Measurements from ENCODE around the gene C10orf105.

The C10orf105 gene

DNA sequence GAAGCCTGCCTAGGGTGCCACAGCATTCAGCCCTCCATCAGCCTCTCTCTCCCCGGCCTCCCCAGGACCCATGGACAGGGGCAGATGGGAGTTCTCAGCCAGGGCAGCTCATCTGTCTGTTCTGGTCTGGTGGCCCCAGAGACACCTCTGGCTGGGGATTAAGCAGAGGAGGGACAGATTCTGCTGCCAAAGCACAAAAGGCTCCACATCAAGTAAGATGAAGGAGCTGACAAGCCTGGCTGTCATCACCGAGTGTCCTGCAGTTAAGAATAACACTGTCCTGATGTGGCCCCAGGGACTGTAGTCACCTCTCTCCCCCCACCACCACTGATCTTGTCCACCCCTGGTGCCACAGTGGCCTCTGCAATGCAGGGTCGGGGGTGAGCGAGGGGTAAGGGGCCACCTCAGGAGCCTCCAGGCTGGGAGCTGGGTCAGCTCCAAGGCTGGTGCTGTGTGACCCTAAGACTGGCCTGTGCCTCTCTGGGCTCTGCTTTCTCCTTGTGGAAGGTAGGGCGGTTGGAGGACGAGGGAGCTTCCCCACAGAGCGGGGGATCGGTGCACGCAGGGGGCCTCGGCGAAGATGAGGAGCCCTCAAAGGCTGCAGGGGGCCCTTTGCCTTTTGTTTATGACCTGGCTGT is 18.7 kb downstream of the C10orf105 start:
- TF ChIP-seq, protein P1, sequence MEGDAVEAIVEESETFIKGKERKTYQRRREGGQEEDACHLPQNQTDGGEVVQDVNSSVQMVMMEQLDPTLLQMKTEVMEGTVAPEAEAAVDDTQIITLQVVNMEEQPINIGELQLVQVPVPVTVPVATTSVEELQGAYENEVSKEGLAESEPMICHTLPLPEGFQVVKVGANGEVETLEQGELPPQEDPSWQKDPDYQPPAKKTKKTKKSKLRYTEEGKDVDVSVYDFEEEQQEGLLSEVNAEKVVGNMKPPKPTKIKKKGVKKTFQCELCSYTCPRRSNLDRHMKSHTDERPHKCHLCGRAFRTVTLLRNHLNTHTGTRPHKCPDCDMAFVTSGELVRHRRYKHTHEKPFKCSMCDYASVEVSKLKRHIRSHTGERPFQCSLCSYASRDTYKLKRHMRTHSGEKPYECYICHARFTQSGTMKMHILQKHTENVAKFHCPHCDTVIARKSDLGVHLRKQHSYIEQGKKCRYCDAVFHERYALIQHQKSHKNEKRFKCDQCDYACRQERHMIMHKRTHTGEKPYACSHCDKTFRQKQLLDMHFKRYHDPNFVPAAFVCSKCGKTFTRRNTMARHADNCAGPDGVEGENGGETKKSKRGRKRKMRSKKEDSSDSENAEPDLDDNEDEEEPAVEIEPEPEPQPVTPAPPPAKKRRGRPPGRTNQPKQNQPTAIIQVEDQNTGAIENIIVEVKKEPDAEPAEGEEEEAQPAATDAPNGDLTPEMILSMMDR (IDR thresholded peaks at IDR 0.05), result no peak
- H3K9me3 Mint-ChIP-seq, result no peaks in the 10 kb centered on the region
- no peak for DNase-seq
- peaks cover 10% of the 10 kb centered on the region for H3K27me3 Mint-ChIP-seq (ENCODE audit: low read depth, poor library complexity)
- H3K27ac Mint-ChIP-seq, result no peak overlapping the region
- H3K4me1 Mint-ChIP-seq, result peaks cover 23% of the 10 kb centered on the region
- no peak overlapping the region for H3K4me3 Mint-ChIP-seq
- H3K36me3 Mint-ChIP-seq (ENCODE audit: low read depth), result no peaks in the 10 kb centered on the region

DNA sequence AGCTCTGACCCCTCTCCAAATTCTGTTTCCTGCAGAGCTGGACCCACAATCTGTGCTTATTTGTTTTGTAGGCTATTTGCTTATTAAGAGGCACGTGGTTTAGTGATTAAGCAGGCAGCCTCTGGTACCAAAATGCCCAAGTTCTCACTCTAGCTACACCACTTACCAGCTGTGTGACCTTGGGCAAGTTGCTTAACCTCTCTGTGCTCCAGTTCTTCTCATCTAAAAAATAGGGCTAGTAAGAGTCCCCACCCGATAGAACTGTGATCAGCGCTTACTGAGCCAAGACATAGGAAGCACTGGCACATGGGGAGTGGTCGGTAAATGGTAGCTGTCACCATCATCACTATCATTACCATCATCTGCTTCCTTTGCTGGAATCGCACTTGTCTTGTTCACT is 20.8 kb downstream of the C10orf105 start:
- TF ChIP-seq, protein P1 (IDR thresholded peaks at IDR 0.05), result no peak
- H3K36me3 Mint-ChIP-seq (ENCODE audit: low read depth), result no peaks in the 10 kb centered on the region
- H3K27me3 Mint-ChIP-seq (ENCODE audit: low read depth, poor library complexity), result peaks cover 11% of the 10 kb centered on the region
- no peaks in the 10 kb centered on the region for H3K9me3 Mint-ChIP-seq
- H3K27ac Mint-ChIP-seq, result no peak overlapping the region
- no peak overlapping the region for H3K4me3 Mint-ChIP-seq
- H3K4me1 Mint-ChIP-seq, result peaks cover 28% of the 10 kb centered on the region
- no peak for DNase-seq

DNA sequence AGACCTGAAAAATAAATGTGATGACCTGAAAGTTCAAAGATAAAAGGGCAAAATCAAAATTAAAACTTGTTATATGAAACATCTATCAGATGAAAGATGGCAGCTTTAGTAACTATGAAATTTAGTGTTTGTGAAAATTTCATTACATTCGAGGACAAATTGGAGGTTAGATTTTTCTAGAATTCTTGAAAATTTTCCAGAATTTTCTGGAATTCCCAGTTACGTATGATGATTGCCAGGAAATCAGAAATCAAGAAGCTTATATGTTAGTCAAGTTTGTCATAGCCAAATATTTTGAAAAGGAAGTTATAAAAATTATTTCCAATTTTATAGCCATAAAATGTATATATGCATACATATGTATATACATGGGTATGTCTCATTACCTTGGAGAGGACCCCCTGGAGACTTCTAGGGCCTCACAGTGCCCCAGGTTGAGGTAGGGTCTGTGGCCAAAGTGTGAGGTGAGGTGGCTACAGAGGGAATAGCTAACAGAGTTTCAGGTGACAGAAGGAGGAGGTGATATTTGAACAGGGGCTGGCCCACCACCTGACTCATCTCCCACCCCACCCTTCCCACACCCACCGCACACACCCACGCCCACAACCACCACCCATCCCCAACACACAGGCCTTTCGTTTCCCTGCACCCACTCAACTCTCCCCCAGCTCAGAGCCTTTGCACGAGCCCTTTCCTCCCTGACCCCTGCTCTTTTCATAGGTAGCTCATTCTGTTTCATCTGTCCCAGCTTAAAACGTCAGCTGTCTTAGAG is 21.5 kb downstream of the C10orf105 start:
- TF ChIP-seq, protein P1 (IDR thresholded peaks at IDR 0.05), result no peak
- no peak overlapping the region for H3K4me3 Mint-ChIP-seq
- DNase-seq, result no peak
- no peak overlapping the region for H3K27ac Mint-ChIP-seq
- no peaks in the 10 kb centered on the region for H3K36me3 Mint-ChIP-seq (ENCODE audit: low read depth)
- H3K9me3 Mint-ChIP-seq, result no peaks in the 10 kb centered on the region
- peaks cover 29% of the 10 kb centered on the region for H3K4me1 Mint-ChIP-seq
- peaks cover 15% of the 10 kb centered on the region for H3K27me3 Mint-ChIP-seq (ENCODE audit: low read depth, poor library complexity)

DNA sequence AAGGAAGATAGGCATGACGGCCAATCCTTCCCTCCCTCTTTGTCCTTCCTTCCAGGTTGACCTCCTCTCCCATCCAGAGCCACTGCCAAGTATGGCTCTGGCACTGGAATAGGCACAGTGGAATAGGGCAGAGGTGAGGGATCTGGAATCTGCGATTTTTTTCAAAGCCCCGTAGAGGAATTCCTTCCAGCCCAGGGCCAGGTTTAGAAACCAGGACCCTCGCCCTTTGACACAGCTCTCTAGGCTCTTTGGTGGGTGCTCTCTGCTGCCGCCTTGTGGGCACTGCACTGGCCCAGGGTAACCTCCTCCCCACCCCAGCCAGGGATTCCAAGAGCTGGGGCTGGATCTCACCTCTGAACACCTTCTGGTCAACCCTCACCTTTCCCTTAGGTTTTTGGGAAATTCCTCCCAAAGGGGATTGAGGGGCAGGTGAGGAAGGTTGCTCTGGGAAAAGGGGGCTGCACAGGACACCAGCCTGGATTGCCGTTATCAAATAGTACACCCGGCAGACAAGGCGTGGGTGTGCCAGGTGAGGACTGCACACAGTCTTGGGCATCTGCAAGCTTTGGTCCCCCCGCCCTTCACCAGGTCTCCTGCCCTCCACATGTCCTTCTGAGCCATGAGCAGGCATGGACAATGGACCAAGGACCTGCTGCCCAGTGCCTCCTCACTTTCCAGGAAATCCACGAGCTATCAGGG is 22.8 kb downstream of the C10orf105 start:
- no peaks in the 10 kb centered on the region for H3K36me3 Mint-ChIP-seq (ENCODE audit: low read depth)
- H3K4me1 Mint-ChIP-seq, result peaks cover 29% of the 10 kb centered on the region
- no peaks in the 10 kb centered on the region for H3K9me3 Mint-ChIP-seq
- no peak overlapping the region for H3K4me3 Mint-ChIP-seq
- DNase-seq, result peak; percentile 87
- H3K27me3 Mint-ChIP-seq (ENCODE audit: low read depth, poor library complexity), result peaks cover 12% of the 10 kb centered on the region
- H3K27ac Mint-ChIP-seq, result no peak overlapping the region
- TF ChIP-seq, protein P1 (IDR thresholded peaks at IDR 0.05), result peak; percentile 96

DNA sequence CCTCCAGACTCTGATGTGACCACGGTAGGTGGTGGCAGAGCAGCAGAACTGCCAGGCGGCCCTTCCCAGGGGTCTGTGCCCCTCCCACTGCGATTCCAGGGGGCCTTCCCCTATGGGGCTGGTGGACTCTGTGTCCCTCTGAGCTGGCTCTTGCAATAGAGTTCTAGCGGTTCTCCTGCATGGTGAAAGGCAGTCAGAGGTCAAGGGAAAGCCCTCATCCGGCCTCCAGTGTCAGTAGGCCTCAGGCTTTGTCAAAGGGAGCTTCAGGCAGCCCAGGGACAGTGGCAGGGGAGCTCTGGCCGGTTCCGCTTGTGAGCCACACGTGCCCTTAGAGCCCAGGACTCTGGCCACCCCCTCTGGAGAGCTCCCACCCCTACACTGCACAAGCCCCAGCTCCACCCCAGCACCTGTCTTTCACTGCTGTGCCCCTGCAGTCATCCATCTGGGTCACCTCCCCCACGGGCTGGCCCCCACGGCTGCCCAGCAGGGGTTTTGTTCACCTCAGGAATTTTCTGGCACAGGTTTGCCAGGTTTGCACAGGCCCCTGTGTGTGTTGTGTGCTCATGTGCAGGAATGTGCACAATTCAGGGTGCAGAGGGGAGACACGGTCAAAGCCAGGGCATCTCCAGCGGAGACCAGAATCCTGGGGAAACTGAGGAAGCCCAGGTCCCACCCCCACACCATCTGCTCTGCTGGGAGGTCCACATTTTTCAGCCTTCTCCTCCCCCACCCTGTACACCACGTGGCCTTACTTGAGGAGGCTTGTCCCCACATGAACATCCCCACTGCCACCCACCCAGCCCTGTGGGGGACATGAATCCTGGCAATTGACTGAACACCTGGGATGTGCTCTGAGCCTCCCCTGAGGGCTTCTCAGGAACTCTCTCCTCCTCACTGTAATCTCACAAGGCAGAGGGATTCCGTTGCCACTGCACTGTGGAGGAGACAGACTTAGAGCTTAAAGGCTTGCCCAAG is 23.8 kb downstream of the C10orf105 start:
- no peak overlapping the region for H3K27ac Mint-ChIP-seq
- peaks cover 20% of the 10 kb centered on the region for H3K4me1 Mint-ChIP-seq
- DNase-seq, result no peak
- H3K27me3 Mint-ChIP-seq (ENCODE audit: low read depth, poor library complexity), result peaks cover 12% of the 10 kb centered on the region
- H3K36me3 Mint-ChIP-seq (ENCODE audit: low read depth), result no peaks in the 10 kb centered on the region
- no peak overlapping the region for H3K4me3 Mint-ChIP-seq
- H3K9me3 Mint-ChIP-seq, result peaks cover 4% of the 10 kb centered on the region
- TF ChIP-seq, protein P1 (IDR thresholded peaks at IDR 0.05), result no peak
